Endodermal cell (in vitro differentiated cells): ENCODE data around the gene SPOUT1. TPM values are rescaled to one million over a fixed set of nuclear protein-coding genes. Genes with fewer than 3 reads are reported as not detected.
"Not testable (repeated sequence)": the region's sequence is repeated elsewhere in the genome, so short reads cannot be mapped to it uniquely, and the experiment has no call there.

ENCODE experiments used
- DNase-seq: peaks from one replicate; pipeline ENCODE4 v3.0.0-alpha.2; 2017
- H3K27ac ChIP-seq: 2 replicates; pipeline ENCODE4 v1.5.1; 2013; ENCODE audit warnings: mild to moderate bottlenecking, low read depth, low read length, moderate library complexity
- H3K27me3 ChIP-seq: 2 replicates; pipeline ENCODE4 v1.6.1; 2013; ENCODE audit warnings: mild to moderate bottlenecking, low read length, moderate library complexity; ENCODE audit not compliant: insufficient read depth, control insufficient read depth, poor library complexity, severe bottlenecking
- H3K36me3 ChIP-seq: 2 replicates; pipeline ENCODE4 v1.7.0; 2013; ENCODE audit warnings: mild to moderate bottlenecking, low read length, moderate library complexity; ENCODE audit not compliant: control insufficient read depth, insufficient read depth
- H3K4me1 ChIP-seq: one replicate; pipeline ENCODE4 v1.7.0; 2013; ENCODE audit warnings: low read length; ENCODE audit not compliant: control insufficient read depth, insufficient read depth
- H3K4me3 ChIP-seq: 2 replicates; pipeline ENCODE4 v1.5.1; 2013; ENCODE audit warnings: mild to moderate bottlenecking, low read length, moderate library complexity
- H3K9ac ChIP-seq: 2 replicates; pipeline ENCODE4 v1.6.1; 2013; ENCODE audit warnings: mild to moderate bottlenecking, low read length, moderate library complexity; ENCODE audit not compliant: poor library complexity, severe bottlenecking; ENCODE audit errors: extremely low read depth
- H3K9me3 ChIP-seq: 2 replicates; pipeline ENCODE4 v1.6.1; 2013; ENCODE audit warnings: mild to moderate bottlenecking, low read length, moderate library complexity; ENCODE audit not compliant: control insufficient read depth
- H3K27ac Mint-ChIP-seq: 2 replicates; pipeline ENCODE4 v1.8.0; 2020; ENCODE audit warnings: mixed read lengths
- H3K27me3 Mint-ChIP-seq: 2 replicates; pipeline ENCODE4 v1.8.0; 2021; ENCODE audit warnings: mild to moderate bottlenecking, mixed read lengths; ENCODE audit not compliant: insufficient read depth
- H3K36me3 Mint-ChIP-seq: 2 replicates; pipeline ENCODE4 v1.8.0; 2020; ENCODE audit warnings: low read depth, mixed read lengths
- H3K4me1 Mint-ChIP-seq: 2 replicates; pipeline ENCODE4 v1.8.0; 2020; ENCODE audit warnings: mixed read lengths
- H3K4me3 Mint-ChIP-seq: 2 replicates; pipeline ENCODE4 v1.8.0; 2020; ENCODE audit warnings: mild to moderate bottlenecking, moderate library complexity, mixed read lengths
- H3K9me3 Mint-ChIP-seq: 2 replicates; pipeline ENCODE4 v1.8.0; 2020; ENCODE audit warnings: mild to moderate bottlenecking, mixed read lengths
- CTCF ChIP-seq: fragments of 200-600 bp; sonication (generic); conservative IDR thresholded peaks from 2 replicates; pipeline ENCODE4 v1.5.0; 2021; ENCODE audit warnings: antibody characterized with exemption, mild to moderate bottlenecking
- WGBS, 2 experiments: methylation state at CpG; one replicate each; pipeline versions ENCODE4 v1.1.5 to v1.1.7; 2013; ENCODE audit warnings: missing lambda C conversion rate in 2 of 2, mixed read lengths in 1 of 2; ENCODE audit not compliant: insufficient coverage in 1 of 2, insufficient read length in 1 of 2; 5-methylcytosine and 5-hydroxymethylcytosine counted together
- long read RNA-seq, 4 experiments: library from polyadenylated mRNA in 2 of 4; library from RNA in 1 of 4; library from capped mRNA in 1 of 4; stranded (forward) in 3 of 4; unstranded in 1 of 4; transcript quantifications; one replicate each; pipeline ENCODE4 v2.0.0, GENCODE V29; 2020 to 2021; ENCODE audit warnings: inconsistent platforms in 1 of 4
- polyA plus RNA-seq, 2 experiments: library from polyadenylated mRNA; stranded (reverse); fragments of 50-300 nt; gene quantifications; one replicate each; pipeline ENCODE4 v1.2.3, GENCODE V29; 2013
- total RNA-seq, 2 donors: library from RNA; stranded (reverse); fragmentation: NEBNext Ultra II Directional in 1 of 2; extraction: Animal tissue kit (Norgen Biotek cat#: 25700) in 1 of 2; gene quantifications; 2 replicates in 1 of 2; 3 replicates in 1 of 2; pipeline ENCODE4 v1.2.1, GENCODE V29; 2021

The SPOUT1 gene
- total RNA-seq = 10 to 100 TPM; 66.9 to 86.5 TPM
- 39.4 TPM for polyA plus RNA-seq (2013, experiment 1 of 2)
- 25.4 TPM for polyA plus RNA-seq (2013, experiment 2 of 2)
- long read RNA-seq, experiment 1, full-length matches to known transcripts = 5 of 30 reads
- long read RNA-seq, experiment 1, partial matches to known transcripts = 4 of 30 reads
- long read RNA-seq, experiment 1, other reads (novel, unspliced or antisense) = 21 of 30 reads
- long read RNA-seq, experiment 2, full-length matches to known transcripts = 93 of 138 reads
- long read RNA-seq, experiment 2, partial matches to known transcripts = 11 of 138 reads
- long read RNA-seq, experiment 2, other reads (novel, unspliced or antisense) = 34 of 138 reads
- long read RNA-seq, experiment 3, full-length matches to known transcripts = 253 of 373 reads
- long read RNA-seq, experiment 3, partial matches to known transcripts = 17 of 373 reads
- long read RNA-seq, experiment 3, other reads (novel, unspliced or antisense) = 103 of 373 reads
- long read RNA-seq, experiment 4, full-length matches to known transcripts = 30 of 102 reads
- long read RNA-seq, experiment 4, partial matches to known transcripts = 60 of 102 reads
- long read RNA-seq, experiment 4, other reads (novel, unspliced or antisense) = 12 of 102 reads

GRCh38 chr9:128829477-128830251 is at the start of gene SPOUT1:
Gene SPOUT1 (minus strand): TSS chr9:128829794. CDS start chr9:128829780, 14 bp downstream.
- Mint-ChIP-seq H3K27me3 (no peaks in the 10 kb centered on the region), H3K9me3 (no peaks in the 10 kb centered on the region), H3K4me1 (peaks cover 6% of the 10 kb centered on the region), H3K36me3 (peaks cover 55% of the 10 kb centered on the region), H3K27ac (peak within 1 kb of the TSS; percentile 94), H3K4me3 (peak within 1 kb of the TSS; percentile 88)
- peak within 1 kb of the TSS; percentile 89 for H3K4me3 ChIP-seq
- no peak for TF ChIP-seq CTCF
- no peaks in the 10 kb centered on the region for H3K9me3 ChIP-seq
- 3 to 5% methylated on average over 48 to 56 of the region's 56 CpGs for WGBS, 2 experiments
- H3K27me3 ChIP-seq = no peaks in the 10 kb centered on the region
- peak within 1 kb of the TSS; percentile 81 for H3K9ac ChIP-seq
- peak; percentile 99 for DNase-seq
- peaks cover 3% of the 10 kb centered on the region for H3K4me1 ChIP-seq
- no peak within 1 kb of the TSS for H3K27ac ChIP-seq
- peaks cover 35% of the 10 kb centered on the region for H3K36me3 ChIP-seq

GRCh38 chr9:128877852-128878251 is 48.3 kb upstream of the SPOUT1 start:
- no peak for TF ChIP-seq CTCF
- Histone ChIP-seq H3K27me3 (no peaks in the 10 kb centered on the region), H3K36me3 (no peaks in the 10 kb centered on the region), H3K4me3 (no peak overlapping the region), H3K4me1 (peaks cover 4% of the 10 kb centered on the region), H3K9me3 (no peaks in the 10 kb centered on the region), H3K27ac (no peak overlapping the region), H3K9ac (no peak overlapping the region)
- DNase-seq = no peak
- peaks cover 3% of the 10 kb centered on the region for H3K36me3 Mint-ChIP-seq
- H3K27me3 Mint-ChIP-seq = no peaks in the 10 kb centered on the region
- 92 to 94% methylated on average over 4 to 5 of the region's 5 CpGs for WGBS, 2 experiments
- no peak overlapping the region for H3K27ac Mint-ChIP-seq
- H3K4me3 Mint-ChIP-seq = no peak overlapping the region
- no peaks in the 10 kb centered on the region for H3K9me3 Mint-ChIP-seq
- peaks cover 18% of the 10 kb centered on the region for H3K4me1 Mint-ChIP-seq

GRCh38 chr9:128870941-128871265 is 41.3 kb upstream of the SPOUT1 start:
- peaks cover 13% of the 10 kb centered on the region for H3K36me3 Mint-ChIP-seq
- H3K9ac ChIP-seq, H3K9me3 Mint-ChIP-seq, H3K27ac Mint-ChIP-seq, H3K4me1 ChIP-seq, H3K4me1 Mint-ChIP-seq, H3K4me3 ChIP-seq, H3K4me3 Mint-ChIP-seq, H3K27me3 ChIP-seq, DNase-seq, H3K9me3 ChIP-seq, H3K27me3 Mint-ChIP-seq, H3K27ac ChIP-seq: not testable (repeated sequence)
- H3K36me3 ChIP-seq = peaks cover 11% of the 10 kb centered on the region
- 85 to 93% methylated on average over 7 of the region's 7 CpGs for WGBS, 2 experiments
